Parathyroid adenoma (tissue), 2 donors: ENCODE results near the gene KLHL29.

Source experiments
- H2AFZ ChIP-seq: fragments of 300-600 bp; sonication (generic); one replicate; pipeline ENCODE4 v1.7.0; 2017; ENCODE audit warnings: antibody characterized with exemption, mild to moderate bottlenecking
- H3K27ac ChIP-seq: fragments of 300-600 bp; sonication (generic); one replicate; pipeline ENCODE4 v1.7.0; 2017
- H3K27me3 ChIP-seq: fragments of 300-600 bp; sonication (generic); one replicate; pipeline ENCODE4 v1.7.0; 2017; ENCODE audit warnings: low read length; ENCODE audit not compliant: control insufficient read depth, insufficient read depth
- H3K36me3 ChIP-seq: fragments of 300-600 bp; sonication (generic); one replicate; pipeline ENCODE4 v1.7.0; 2017; ENCODE audit warnings: low read length; ENCODE audit not compliant: control insufficient read depth, insufficient read depth
- H3K4me1 ChIP-seq: fragments of 300-600 bp; sonication (generic); one replicate; pipeline ENCODE4 v1.7.0; 2017; ENCODE audit warnings: control low read depth
- H3K4me2 ChIP-seq: fragments of 300-600 bp; sonication (generic); one replicate; pipeline ENCODE4 v1.7.0; 2017; ENCODE audit warnings: low read length
- H3K4me3 ChIP-seq: fragments of 300-600 bp; sonication (generic); one replicate; pipeline ENCODE4 v1.7.0; 2017; ENCODE audit warnings: low read depth, low read length
- H3K79me2 ChIP-seq: fragments of 300-600 bp; sonication (generic); one replicate; pipeline ENCODE4 v1.7.0; 2017; ENCODE audit warnings: control low read depth
- H3K9ac ChIP-seq: fragments of 300-600 bp; sonication (generic); one replicate; pipeline ENCODE4 v1.7.0; 2017; ENCODE audit warnings: mild to moderate bottlenecking
- H3K9me3 ChIP-seq: fragments of 300-600 bp; sonication (generic); one replicate; pipeline ENCODE4 v1.7.0; 2017; ENCODE audit warnings: low read length; ENCODE audit not compliant: control insufficient read depth
- TF ChIP-seq, protein P1 (sequence below): fragments of 300-600 bp; sonication (generic); IDR thresholded peaks from one replicate; pipeline ENCODE4 v1.7.0; 2017; ENCODE audit warnings: antibody characterized with exemption, mild to moderate bottlenecking
- donor health status: primary hyperparathyroidism.

The KLHL29 gene

DNA sequence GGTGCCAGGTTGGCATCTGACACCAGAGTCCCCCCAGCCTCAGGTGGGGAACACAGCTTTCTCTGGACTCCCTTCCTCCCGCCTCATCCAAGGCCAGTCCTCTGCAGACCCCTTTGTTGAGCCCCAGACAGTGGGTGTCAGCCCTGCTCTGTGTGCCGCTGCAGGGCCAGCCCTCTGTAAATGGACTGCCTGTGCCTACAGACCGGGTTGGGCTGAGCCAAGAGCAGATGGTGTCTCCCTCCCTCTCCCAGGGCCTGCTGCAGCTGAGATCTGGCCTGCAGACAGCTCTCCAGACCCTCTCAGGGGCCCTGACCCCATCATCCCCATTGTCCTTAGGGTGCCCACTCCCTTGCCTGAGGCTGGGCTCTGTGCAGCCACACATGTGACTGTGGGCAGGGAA is 160.8 kb downstream of the KLHL29 start:
- H3K27ac ChIP-seq: no peak overlapping the region
- peaks cover 7% of the 10 kb centered on the region for H3K79me2 ChIP-seq
- no peaks in the 10 kb centered on the region for H3K4me1 ChIP-seq
- TF ChIP-seq, protein P1, sequence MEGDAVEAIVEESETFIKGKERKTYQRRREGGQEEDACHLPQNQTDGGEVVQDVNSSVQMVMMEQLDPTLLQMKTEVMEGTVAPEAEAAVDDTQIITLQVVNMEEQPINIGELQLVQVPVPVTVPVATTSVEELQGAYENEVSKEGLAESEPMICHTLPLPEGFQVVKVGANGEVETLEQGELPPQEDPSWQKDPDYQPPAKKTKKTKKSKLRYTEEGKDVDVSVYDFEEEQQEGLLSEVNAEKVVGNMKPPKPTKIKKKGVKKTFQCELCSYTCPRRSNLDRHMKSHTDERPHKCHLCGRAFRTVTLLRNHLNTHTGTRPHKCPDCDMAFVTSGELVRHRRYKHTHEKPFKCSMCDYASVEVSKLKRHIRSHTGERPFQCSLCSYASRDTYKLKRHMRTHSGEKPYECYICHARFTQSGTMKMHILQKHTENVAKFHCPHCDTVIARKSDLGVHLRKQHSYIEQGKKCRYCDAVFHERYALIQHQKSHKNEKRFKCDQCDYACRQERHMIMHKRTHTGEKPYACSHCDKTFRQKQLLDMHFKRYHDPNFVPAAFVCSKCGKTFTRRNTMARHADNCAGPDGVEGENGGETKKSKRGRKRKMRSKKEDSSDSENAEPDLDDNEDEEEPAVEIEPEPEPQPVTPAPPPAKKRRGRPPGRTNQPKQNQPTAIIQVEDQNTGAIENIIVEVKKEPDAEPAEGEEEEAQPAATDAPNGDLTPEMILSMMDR: no peak
- H3K4me3 ChIP-seq: no peak overlapping the region
- no peak overlapping the region for H3K9ac ChIP-seq
- H3K4me2 ChIP-seq: no peak overlapping the region
- no peaks in the 10 kb centered on the region for H3K9me3 ChIP-seq
- H3K27me3 ChIP-seq: no peaks in the 10 kb centered on the region
- no peak overlapping the region for H2AFZ ChIP-seq
- no peaks in the 10 kb centered on the region for H3K36me3 ChIP-seq

DNA sequence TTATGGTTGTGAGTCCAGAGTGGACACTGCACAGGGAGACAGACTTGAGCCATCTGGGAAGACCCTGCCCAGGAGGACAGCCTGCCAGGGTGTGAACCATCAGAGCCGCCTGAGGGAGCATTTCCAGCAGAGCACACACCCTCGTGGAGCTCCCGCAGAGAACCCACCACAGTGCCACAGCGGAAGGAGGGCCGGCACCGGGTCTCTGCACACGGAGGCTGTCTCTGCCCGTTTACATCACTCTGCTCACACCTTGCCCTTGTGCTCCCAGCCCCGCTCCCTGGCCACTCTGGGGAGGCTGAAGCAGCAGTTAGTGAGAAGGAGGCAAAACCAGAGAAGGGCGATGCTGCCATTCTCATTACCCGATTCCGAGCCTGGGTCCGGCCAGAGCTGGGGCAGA is 161.9 kb downstream of the KLHL29 start:
- Histone ChIP-seq H3K27me3 (no peaks in the 10 kb centered on the region), H3K4me2 (no peak overlapping the region), H3K9ac (no peak overlapping the region), H3K27ac (no peak overlapping the region), H2AFZ (no peak overlapping the region), H3K9me3 (no peaks in the 10 kb centered on the region), H3K79me2 (peaks cover 7% of the 10 kb centered on the region), H3K4me1 (no peaks in the 10 kb centered on the region), H3K4me3 (no peak overlapping the region), H3K36me3 (no peaks in the 10 kb centered on the region)
- TF ChIP-seq, protein P1: no peak

DNA sequence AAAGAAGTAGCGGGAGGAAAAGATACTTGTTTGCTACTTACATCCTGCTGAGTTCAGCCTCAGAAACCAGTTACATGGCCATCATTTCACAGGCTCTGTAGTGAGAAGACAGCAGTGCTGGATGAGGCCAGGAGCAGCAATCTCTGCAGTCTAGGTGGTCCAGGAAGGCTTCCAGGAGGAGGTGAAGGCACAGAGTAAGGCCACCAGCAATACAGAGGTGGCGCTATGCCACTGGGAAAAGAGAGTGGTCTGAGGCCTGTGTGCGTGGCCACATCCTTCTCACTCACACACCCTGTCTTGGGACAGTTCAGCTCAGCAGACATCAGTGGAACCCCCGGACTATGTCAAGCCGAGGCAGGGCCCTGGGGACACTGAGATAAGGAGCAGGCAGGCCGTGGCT is 162.7 kb downstream of the KLHL29 start:
- Histone ChIP-seq H3K27ac (no peak overlapping the region), H2AFZ (no peak overlapping the region), H3K9me3 (no peaks in the 10 kb centered on the region), H3K27me3 (no peaks in the 10 kb centered on the region), H3K79me2 (peaks cover 7% of the 10 kb centered on the region), H3K4me1 (no peaks in the 10 kb centered on the region), H3K4me3 (no peak overlapping the region), H3K36me3 (no peaks in the 10 kb centered on the region), H3K9ac (no peak overlapping the region), H3K4me2 (no peak overlapping the region)
- TF ChIP-seq, protein P1: no peak

DNA sequence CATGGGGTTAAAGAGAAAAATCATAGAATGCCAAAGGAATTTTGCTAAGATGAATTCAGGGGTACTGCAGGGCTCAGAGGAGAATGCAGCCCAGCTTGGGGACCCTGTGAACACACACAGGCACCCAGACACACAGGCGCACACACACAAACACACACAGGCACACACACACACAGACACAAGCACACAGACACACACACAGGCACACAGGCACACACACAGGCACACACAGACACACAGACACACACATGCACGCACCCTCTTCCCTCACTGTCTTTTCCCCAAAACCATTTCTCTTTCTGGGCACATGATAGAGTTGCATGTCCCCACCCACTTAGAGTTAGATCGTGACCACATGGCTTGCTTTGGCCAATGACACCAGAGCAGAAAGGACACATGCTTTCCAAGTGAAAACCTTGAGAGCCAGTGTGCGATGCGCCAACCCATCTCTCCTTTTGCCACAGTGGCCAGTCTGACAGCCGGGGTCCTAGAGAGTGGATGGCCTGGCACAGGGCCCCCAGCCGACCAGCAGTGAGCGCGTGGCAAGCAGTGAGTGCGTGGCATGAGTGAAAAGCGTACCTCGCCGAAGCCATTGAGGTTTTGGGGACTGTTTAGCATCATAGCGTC is 163.3 kb downstream of the KLHL29 start:
- Histone ChIP-seq H3K9me3 (no peaks in the 10 kb centered on the region), H3K4me2 (no peak overlapping the region), H3K79me2 (peaks cover 7% of the 10 kb centered on the region), H3K9ac (no peak overlapping the region), H3K27me3 (no peaks in the 10 kb centered on the region), H3K27ac (no peak overlapping the region), H2AFZ (no peak overlapping the region), H3K4me3 (no peak overlapping the region), H3K36me3 (no peaks in the 10 kb centered on the region), H3K4me1 (no peaks in the 10 kb centered on the region)
- TF ChIP-seq, protein P1: no peak

DNA sequence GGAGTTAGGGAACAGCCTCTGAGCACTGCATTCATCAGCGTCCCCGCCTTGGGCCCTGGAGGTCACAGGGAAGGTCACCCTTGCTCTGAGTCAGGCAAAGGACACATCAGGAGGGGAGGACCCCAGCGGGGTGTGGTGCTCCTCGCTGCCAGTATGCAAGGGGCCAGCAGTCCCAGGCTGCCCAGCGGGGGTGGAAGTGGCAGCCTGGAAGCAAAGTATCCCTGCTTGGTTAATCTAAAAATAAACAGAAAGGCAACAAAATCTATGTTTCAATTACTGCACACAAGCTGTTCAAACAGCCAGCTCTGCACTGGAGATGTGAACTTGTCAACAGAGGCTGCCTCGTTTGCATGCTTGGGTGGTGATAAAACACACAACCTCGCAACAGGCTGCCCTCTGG is 164.1 kb downstream of the KLHL29 start:
- no peak overlapping the region for H3K4me3 ChIP-seq
- peaks cover 6% of the 10 kb centered on the region for H3K79me2 ChIP-seq
- no peak overlapping the region for H3K9ac ChIP-seq
- no peaks in the 10 kb centered on the region for H3K27me3 ChIP-seq
- TF ChIP-seq, protein P1: no peak
- H3K4me2 ChIP-seq: no peak overlapping the region
- no peaks in the 10 kb centered on the region for H3K36me3 ChIP-seq
- H3K9me3 ChIP-seq: no peaks in the 10 kb centered on the region
- no peak overlapping the region for H3K27ac ChIP-seq
- H3K4me1 ChIP-seq: no peaks in the 10 kb centered on the region
- H2AFZ ChIP-seq: no peak overlapping the region
